Hematopoietic multipotent progenitor cell treated with erythropoietin and hydrocortisone succinate and interleukin-3 and kit ligand, for 17 days (in vitro differentiated cells): ENCODE results near the gene RNASE7.
A peak's percentile ranks its signal among the peaks of the same experiment; 100 is the strongest.

ENCODE experiments used
- DNase-seq: peaks from one replicate; pipeline ENCODE4 v3.0.0-alpha.2; 2015; ENCODE audit warnings: low spot score

Gene RNASE7

GRCh38 chr14:21043974-21044618 is 1.9 kb downstream of the RNASE7 start:
- DNase-seq = no peak

- DNase-seq = no peak
Observed at GRCh38 chr14:21047378-21047781, 5.2 kb downstream of the RNASE7 start.

GRCh38 chr14:21048638-21049037 is 6.5 kb downstream of the RNASE7 start:
- no peak for DNase-seq

GRCh38 chr14:21049271-21049673 is 7.1 kb downstream of the RNASE7 start:
- DNase-seq = no peak

GRCh38 chr14:21050597-21050996 is 8.4 kb downstream of the RNASE7 start:
- no peak for DNase-seq

- no peak for DNase-seq
Observed at GRCh38 chr14:21053184-21054122, 11.3 kb downstream of the RNASE7 start.

GRCh38 chr14:21054123-21054767 is 12.1 kb downstream of the RNASE7 start:
- DNase-seq = no peak

GRCh38 chr14:21054768-21055145 is 12.6 kb downstream of the RNASE7 start:
- DNase-seq = no peak

GRCh38 chr14:21055432-21056117 is 13.4 kb downstream of the RNASE7 start:
- DNase-seq = no peak

GRCh38 chr14:21056520-21057163 is 14.5 kb downstream of the RNASE7 start:
- DNase-seq = no peak

GRCh38 chr14:21057803-21058675 is 15.9 kb downstream of the RNASE7 start, which contains the start of gene RNASE8:
Gene RNASE8, plus strand, starts transcription at chr14:21057822. Its CDS starts 71 bp downstream, at chr14:21057893.
- no peak for DNase-seq

GRCh38 chr14:21058903-21059302 is 16.7 kb downstream of the RNASE7 start:
- no peak for DNase-seq

GRCh38 chr14:21059842-21060613 is 17.9 kb downstream of the RNASE7 start:
- DNase-seq = no peak

GRCh38 chr14:21060614-21061346 is 18.6 kb downstream of the RNASE7 start:
- DNase-seq = no peak

GRCh38 chr14:21061347-21061668 is 19.1 kb downstream of the RNASE7 start:
- DNase-seq = no peak

- no peak for DNase-seq
Observed at GRCh38 chr14:21063479-21063878, 21.3 kb downstream of the RNASE7 start.

- DNase-seq = no peak
Observed at GRCh38 chr14:21066882-21067502, 24.8 kb downstream of the RNASE7 start.

GRCh38 chr14:21068521-21069387 is 26.6 kb downstream of the RNASE7 start:
- peak; percentile 25 for DNase-seq
